IMR-90 (cell line): ENCODE measurements around the gene SLC12A4.

ENCODE experiments used
- FOS ChIP-seq: fragments of 150-350 bp; IDR thresholded peaks from 2 replicates; pipeline ENCODE4 v1.6.1; 2016; ENCODE audit warnings: low read depth, low read length
- POLR2A ChIP-seq: IDR thresholded peaks from 2 replicates; pipeline ENCODE4 v1.6.1; 2012; ENCODE audit warnings: mild to moderate bottlenecking, low read depth, low read length
- SMC3 ChIP-seq: fragments of 150-350 bp; IDR thresholded peaks from 2 replicates; pipeline ENCODE4 v1.6.1; 2016; ENCODE audit warnings: low read depth, mild to moderate bottlenecking, antibody characterized with exemption, low read length, moderate library complexity
- TF ChIP-seq, protein P1 (sequence below): conservative IDR thresholded peaks from 2 replicates; pipeline ENCODE4 v1.5.1; 2012; ENCODE audit warnings: mild to moderate bottlenecking, low read depth, low read length, improper control_type of control experiment
- TF ChIP-seq, protein P2 (sequence below): fragments of 150-350 bp; IDR thresholded peaks from 2 replicates; pipeline ENCODE4 v1.6.1; 2016; ENCODE audit warnings: low read depth, mild to moderate bottlenecking, low read length, moderate library complexity, borderline replicate concordance

DNA sequence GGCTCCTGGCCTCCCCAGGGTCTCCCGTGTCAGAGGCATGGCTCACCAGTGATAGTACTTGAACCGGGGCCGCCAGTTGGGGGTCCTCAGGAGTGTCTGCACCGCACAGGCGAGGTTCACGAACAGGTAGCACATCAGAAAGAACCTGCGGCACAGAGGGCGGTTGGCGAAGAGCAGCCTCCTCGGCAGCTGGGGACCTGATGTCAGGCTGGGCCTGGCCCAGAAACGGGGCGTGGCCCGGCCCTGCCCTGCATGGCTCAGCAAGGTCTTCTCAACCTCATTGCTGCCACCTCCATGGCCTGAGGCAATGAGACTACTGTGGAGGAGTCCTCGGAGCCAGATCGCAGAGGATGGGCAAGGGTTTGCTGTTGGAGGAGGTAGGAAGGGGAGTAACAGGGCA is 20.4 kb downstream of the SLC12A4 start:
- TF ChIP-seq, protein P1, sequence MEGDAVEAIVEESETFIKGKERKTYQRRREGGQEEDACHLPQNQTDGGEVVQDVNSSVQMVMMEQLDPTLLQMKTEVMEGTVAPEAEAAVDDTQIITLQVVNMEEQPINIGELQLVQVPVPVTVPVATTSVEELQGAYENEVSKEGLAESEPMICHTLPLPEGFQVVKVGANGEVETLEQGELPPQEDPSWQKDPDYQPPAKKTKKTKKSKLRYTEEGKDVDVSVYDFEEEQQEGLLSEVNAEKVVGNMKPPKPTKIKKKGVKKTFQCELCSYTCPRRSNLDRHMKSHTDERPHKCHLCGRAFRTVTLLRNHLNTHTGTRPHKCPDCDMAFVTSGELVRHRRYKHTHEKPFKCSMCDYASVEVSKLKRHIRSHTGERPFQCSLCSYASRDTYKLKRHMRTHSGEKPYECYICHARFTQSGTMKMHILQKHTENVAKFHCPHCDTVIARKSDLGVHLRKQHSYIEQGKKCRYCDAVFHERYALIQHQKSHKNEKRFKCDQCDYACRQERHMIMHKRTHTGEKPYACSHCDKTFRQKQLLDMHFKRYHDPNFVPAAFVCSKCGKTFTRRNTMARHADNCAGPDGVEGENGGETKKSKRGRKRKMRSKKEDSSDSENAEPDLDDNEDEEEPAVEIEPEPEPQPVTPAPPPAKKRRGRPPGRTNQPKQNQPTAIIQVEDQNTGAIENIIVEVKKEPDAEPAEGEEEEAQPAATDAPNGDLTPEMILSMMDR = no peak
- no peak for TF ChIP-seq SMC3
- no peak for TF ChIP-seq POLR2A
- TF ChIP-seq, protein P2, sequence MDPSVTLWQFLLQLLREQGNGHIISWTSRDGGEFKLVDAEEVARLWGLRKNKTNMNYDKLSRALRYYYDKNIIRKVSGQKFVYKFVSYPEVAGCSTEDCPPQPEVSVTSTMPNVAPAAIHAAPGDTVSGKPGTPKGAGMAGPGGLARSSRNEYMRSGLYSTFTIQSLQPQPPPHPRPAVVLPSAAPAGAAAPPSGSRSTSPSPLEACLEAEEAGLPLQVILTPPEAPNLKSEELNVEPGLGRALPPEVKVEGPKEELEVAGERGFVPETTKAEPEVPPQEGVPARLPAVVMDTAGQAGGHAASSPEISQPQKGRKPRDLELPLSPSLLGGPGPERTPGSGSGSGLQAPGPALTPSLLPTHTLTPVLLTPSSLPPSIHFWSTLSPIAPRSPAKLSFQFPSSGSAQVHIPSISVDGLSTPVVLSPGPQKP = no peak
- no peak for TF ChIP-seq FOS
